GM19452 (cell line): Measurements from ENCODE around the gene CTSA.
A peak's percentile ranks its signal among the peaks of the same experiment; 100 is the strongest.

Source experiments
- ATAC-seq: cut with Tn5 transposase; IDR thresholded peaks from one replicate; pipeline ENCODE4 v1.9.1; 2021; ENCODE audit not compliant: unreplicated experiment

Gene CTSA

DNA sequence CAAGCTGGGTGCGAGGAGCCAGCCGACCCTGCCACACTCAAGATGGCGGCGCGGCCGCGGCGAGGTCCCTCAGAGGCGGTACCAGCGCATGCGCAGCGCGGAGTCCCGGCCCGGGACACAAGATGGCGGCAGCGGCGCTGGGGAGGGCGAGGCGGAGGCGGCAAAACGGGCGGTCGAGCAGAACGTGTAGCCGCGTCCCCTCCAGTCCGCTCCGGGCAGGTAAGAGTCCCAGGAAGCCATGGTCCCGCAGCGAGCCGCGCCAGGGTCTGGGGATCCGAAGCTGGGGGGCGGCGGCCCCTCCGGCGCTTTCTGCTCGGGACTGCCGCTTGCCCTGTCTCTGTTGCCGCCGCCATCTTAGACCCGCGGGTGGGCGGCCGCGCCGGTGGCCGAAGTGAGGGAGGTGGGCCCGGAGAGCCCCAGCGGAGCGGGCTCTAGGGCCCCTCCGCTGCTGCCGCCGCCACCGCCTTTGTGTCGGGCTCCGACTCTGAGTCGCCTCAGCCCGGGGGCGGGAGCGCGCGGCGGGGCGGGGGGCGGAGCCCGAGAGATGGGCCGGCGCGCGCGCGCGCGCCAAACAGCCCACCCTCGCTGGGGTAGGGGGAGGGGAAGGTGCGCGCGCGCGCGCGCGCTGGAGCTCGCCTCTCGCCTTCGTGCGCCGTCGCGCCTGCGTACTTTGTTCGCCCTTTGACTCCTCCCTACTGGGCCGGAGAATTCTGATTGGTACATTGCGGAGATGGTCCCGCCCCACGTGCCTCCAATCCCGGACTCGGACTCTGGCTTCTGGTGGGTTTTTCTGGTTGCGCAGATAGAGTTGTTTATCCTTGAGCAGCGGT, 43.7 kb downstream of the CTSA start, which contains the start of gene PCIF1:
Gene PCIF1, plus strand, starts transcription at position 98 of the 830 bp plus-strand sequence. CDS start 4,317 bp downstream, outside the sequence.
- peak; percentile 72 for ATAC-seq

DNA sequence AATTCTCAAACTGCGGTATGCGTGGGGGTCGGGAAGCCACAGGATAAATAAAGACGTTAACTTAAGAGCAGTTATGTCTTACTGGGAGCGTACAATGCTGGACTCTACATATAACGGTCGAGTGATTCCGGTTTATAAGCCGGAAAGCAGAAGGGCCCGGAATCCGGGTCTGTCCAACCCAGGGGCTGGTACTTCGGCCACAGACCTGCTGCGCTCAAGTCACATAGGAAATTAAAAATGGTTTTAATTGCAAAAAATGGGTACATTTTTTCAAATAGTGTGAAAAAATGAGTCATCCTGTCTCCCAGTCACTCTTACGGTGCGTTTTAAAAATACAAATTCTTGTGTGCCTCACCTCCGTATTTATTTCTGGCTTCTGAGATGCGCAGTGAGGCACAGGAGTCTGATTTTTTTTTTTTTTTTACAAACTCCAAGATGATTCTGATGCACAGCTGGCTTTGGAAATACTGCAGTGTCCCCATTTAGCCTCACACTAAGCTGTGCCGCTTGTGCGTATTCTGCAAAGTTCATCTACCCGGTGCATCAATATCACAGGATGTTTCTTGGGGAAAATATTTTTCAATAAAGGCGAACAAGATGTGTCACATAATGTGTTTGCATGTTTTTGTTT, 44.4 kb downstream of the CTSA start:
- ATAC-seq: no peak

DNA sequence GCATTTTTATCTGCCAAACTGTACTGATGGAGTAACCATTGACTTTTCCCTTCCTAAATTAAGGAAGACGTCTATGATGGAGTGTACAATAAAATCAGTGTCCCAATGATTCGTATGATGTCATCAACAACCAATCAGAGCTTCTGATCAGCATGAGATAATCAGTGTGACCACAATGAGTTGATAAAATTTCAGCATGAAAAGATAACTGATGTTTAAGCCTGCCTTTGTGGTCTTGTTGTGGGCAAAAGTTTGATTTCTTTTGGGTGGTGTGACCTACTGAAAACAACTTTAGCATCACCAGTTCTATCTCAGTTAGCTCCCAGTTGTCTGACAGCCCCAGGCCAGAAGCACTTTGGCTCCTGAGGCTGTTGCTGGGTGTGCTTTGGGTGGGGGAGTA, 46.6 kb downstream of the CTSA start:
- ATAC-seq: no peak

DNA sequence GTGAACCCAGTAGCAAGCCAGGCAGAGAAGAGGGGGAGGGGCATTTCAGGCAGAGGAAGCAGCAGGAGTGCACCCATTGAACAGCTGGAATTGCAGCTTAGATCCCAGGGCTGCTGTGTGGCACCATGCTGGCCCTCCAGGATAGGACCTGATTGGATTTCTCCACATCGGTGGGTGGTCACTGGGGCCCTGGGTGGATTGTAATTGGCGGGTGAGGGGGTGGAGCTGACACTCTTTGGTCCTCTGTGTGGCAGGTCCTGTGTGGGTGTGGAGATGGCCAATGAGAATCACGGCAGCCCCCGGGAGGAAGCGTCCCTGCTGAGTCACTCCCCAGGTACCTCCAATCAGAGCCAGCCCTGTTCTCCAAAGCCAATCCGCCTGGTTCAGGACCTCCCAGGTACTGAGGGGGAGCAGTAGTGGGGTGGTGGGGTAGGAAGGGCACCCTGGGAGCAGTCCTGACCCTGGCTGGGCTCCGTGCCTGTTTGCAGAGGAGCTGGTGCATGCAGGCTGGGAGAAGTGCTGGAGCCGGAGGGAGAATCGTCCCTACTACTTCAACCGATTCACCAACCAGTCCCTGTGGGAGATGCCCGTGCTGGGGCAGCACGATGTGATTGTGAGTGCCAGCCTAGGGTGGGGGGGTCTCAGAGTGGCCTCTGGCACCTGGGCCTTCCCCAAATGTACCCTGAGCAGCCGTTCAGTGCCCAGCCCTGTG, 47.7 kb downstream of the CTSA start:
- no peak for ATAC-seq

DNA sequence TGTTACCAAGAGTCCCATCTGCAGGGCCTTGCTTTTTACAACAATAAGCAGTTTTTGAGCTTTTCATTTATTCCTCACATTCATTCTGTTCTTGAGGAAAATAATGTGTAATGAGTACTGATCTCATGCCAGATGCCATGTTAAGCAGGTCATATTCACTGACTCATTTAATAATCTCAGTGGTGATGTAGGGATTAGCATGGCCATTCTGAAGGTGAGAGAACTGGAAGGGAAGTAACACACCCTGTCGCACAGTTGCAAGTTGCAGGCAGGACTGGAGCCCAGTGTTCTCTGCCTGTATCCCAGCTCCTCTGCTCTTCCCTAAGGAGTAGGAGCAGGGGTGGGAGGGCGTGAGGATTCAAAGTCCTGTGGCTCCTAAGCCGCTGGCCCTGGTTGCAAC, 48.9 kb downstream of the CTSA start:
- no peak for ATAC-seq

DNA sequence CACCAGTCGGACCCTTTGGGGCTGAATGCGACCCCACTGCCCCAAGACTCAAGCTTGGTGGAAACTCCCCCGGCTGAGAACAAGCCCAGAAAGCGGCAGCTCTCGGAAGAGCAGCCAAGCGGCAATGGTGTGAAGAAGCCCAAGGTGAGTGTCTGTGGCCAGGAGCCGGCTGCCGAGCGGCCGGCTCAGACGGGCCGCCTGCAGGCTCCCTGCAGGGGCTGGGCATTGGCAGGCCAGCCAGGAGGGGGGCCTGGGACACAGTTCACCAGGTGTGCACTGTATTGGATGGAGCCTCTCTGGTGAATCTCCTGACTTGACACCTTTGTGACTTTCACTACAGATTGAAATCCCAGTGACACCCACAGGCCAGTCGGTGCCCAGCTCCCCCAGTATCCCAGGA, 49.3 kb downstream of the CTSA start:
- ATAC-seq: no peak

DNA sequence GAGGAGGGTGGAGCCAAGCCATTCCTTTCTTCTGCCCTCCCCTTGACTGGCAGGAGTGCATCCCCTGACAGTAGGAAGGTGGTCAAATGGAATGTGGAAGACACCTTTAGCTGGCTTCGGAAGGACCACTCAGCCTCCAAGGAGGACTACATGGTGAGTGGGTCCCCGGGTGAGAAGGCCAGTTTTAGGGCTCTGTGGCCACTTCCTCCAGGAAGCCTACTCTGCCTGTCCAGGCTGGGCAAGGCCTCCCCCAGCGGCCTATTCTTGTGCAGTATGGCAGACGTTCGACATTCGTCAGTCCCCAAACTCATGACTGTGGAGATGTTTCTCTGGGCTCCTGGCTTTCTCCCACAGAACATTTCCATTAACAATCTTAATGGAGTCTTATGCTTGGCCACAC, 52.5 kb downstream of the CTSA start:
- no peak for ATAC-seq

DNA sequence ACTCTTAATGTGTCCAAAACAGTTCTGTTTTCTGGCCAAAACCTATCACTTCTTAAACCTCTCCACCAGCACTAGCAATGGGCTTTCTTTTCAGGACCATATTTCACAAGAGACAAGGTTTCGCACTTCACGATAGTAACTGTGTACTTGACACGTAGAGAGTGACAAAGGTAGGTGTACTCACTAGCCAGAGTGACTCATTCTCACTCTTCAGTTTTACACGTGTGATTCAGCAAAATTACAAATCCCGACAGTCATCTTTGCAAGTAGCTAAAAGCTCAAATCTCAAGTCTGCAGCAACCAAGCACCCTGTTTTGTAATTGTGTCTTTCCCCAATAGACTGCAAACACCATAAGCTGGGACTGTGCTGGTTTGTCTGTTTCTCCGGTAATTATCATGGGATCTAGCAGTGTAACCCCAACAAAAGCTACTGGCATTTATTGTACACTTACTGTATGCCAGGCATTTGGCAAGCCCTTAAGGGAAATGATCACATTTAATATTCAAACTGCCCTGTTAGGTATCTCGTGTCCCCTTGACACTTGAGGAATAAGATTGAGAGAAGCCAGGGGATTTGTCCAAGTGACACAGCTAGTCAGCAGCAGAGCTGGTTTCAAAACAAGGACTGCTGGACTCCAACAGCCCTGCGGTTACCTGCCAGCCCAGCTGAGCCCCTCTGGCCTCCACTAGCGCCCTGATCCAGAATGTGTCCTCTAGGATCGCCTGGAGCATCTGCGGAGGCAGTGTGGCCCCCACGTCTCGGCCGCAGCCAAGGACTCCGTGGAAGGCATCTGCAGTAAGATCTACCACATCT, 53.2 kb downstream of the CTSA start:
- no peak for ATAC-seq

DNA sequence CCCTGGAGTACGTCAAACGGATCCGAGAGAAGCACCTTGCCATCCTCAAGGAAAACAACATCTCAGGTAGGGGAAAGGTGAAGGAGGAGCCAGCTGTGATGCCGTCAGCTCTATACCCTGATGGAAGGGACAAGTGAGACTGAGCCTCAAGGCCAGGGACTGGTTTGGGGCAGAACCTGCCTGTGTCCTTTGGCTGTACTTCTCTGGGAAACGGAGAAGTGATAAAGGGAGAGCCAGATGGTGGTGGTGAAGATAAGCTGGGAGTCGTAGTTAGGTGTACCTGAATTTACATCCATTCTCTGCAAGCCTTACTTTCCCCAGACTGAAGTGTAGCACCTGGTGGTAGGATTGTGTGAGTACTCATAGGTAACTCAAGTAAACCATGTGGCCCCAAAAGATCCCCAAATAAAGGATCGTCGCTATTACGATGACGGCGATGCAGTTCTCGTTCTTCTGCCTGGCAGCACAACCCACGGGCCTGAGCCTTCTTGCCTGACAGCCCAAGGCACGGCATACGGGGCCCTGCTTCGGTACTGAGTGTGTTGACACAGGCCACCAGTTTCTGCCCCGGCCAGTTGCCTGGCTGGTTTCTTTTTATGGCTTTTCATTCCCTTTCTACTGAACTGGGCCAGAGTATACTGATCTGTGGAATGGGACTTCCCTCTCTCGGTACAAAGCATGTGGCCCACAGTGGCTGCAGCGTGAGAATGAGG, 54.0 kb downstream of the CTSA start:
- ATAC-seq: no peak

DNA sequence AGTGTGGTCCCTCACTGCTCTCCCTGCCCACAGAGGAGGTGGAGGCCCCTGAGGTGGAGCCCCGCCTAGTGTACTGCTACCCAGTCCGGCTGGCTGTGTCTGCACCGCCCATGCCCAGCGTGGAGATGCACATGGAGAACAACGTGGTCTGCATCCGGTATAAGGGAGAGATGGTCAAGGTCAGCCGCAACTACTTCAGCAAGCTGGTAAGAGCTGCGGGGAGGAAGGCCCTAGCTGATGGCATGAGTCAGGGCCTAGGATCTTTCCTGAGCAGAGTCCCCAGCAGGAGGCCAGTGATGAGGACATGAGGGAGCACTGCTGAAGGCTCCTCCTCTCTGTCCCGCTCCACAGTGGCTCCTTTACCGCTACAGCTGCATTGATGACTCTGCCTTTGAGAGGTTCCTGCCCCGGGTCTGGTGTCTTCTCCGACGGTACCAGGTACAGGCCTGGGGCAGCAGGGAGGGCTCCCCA, 54.6 kb downstream of the CTSA start:
- ATAC-seq: no peak

DNA sequence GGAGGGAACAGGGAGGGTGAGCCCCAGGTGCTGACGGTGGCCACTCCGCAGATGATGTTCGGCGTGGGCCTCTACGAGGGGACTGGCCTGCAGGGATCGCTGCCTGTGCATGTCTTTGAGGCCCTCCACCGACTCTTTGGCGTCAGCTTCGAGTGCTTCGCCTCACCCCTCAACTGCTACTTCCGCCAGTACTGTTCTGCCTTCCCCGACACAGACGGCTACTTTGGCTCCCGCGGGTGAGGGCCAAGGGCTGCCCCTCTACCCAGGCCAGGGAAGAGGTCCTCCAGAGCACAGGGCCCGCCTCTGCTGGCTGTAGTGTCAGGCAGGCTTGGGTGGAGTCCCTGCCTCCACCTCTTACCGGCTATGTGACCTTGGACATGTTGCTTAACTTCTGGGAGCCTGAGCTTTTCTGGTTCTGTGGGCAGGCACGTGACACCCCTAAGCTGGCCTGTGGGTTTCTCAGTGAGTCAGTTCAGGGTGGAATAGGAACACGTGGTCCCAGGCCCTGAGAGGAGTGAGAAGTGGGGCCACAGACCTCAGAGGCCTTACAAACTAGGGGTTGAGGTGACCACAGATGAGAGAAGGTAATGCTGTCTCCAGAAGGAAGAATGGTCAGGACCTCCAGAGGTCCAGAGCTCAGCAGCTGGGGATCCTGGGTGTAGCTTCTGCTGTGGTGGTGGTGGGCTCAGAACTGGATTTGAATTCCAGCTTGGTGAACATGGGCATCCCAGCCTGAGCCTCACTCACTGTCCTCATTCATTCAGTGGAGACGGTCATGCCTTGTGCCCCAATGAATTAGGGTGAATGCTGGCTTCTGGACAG, 55.2 kb downstream of the CTSA start:
- ATAC-seq: no peak

DNA sequence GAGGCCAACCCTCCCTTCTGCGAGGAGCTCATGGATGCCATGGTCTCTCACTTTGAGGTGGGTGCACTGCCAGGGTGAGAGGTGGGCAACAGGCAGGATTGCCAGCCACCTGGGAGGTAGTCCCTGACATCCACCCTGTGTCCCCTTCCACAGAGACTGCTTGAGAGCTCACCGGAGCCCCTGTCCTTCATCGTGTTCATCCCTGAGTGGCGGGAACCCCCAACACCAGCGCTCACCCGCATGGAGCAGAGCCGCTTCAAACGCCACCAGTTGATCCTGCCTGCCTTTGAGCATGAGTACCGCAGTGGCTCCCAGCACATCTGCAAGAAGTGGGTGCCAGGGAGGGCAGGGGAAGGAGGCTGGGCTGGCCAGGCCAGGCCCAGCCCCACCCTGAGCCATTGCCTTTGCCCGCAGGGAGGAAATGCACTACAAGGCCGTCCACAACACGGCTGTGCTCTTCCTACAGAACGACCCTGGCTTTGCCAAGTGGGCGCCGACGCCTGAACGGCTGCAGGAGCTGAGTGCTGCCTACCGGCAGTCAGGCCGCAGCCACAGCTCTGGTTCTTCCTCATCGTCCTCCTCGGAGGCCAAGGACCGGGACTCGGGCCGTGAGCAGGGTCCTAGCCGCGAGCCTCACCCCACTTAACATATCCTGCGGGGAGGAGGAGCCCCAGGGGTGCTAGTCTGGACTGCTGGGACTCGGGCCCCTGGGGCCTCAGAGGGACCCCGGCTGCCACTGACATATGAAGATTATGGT, 56.2 kb downstream of the CTSA start:
- no peak for ATAC-seq

DNA sequence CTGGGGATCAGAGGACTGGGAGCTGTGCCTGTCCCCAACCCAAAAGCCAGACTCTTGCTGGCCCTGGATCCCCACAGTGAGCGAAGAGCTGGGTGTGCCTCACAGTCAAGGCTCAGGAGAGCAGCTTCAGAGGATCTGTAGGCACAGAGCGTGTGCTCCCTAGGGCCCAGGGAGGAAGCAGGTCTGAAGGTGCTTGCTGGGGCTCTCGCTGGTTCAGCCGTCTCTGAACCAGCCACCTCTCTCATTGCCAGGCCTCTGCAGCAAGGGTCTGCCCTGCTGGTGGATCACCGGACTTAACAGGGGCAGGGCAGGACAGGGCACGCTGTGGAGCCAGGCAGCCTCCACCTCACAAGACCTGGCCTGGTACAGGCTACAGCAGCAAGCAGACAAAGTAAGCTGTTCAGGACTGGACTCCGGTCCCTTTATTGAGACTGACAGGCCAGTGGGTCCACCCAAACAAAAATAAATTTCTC, 57.2 kb downstream of the CTSA start:
- no peak for ATAC-seq
